A549 treated with RU486 at 1 μM for 4 hours (cell line): ENCODE data around the gene ARHGAP35. TPM values are rescaled to one million over a fixed set of nuclear protein-coding genes. Genes with fewer than 3 reads are reported as not detected.

ENCODE experiments used
- total RNA-seq: library from RNA; stranded (reverse); fragments of 200-300 nt; extraction: Qiagen RNA extraction; gene quantifications from 5 replicates; pipeline ENCODE4 v1.2.3, GENCODE V29; 2022; ENCODE audit warnings: low read depth

Gene ARHGAP35
- 21.4 to 28.9 TPM (median 27.9 TPM) in 5 replicates for total RNA-seq

DNA sequence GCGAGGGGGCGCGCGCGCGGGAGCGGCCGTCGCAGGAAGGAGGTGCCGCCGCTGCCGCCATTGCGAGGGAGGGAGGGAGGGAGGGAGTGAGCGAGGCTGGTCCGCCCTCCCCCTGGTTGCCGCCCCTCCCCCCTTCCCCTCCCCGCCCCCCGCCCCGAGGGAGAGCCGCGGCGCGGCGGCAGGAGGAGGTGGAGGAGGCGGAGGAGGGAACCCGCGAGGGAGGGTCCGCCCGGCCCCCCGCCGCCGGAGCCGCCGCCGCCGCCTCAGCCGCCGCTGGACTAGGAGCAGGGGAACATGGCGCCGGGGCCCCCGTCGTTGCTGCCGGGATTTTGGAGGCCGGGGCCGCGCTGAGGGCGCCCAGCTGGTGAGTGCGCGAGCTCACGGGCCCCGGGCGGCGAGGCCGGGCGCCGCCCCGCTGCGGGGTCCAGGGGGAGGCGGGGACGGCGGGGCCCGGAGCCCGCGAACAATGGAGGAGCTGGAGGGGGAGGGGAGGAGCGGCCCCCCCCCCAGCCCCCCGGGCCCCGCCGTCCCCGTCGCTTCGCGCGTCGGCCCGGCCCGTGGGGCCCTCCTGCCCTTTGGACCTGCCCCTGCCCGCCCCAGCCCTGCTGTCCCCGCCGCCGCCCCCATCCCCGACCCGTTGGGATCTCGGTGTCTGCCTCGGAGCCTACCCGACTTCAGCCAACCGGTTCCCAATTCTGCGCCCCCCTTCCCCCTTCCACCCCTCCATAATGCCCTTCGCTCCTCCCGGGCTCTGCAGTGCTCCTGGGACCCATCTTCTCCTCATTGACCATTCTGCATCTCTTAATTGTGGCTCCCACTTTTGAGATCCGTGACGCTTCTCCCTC is at the start of gene ARHGAP35:
Gene ARHGAP35 (plus strand): TSS at position 152 of the 845 bp plus-strand sequence. CDS start 57,679 bp downstream, outside the sequence.

DNA sequence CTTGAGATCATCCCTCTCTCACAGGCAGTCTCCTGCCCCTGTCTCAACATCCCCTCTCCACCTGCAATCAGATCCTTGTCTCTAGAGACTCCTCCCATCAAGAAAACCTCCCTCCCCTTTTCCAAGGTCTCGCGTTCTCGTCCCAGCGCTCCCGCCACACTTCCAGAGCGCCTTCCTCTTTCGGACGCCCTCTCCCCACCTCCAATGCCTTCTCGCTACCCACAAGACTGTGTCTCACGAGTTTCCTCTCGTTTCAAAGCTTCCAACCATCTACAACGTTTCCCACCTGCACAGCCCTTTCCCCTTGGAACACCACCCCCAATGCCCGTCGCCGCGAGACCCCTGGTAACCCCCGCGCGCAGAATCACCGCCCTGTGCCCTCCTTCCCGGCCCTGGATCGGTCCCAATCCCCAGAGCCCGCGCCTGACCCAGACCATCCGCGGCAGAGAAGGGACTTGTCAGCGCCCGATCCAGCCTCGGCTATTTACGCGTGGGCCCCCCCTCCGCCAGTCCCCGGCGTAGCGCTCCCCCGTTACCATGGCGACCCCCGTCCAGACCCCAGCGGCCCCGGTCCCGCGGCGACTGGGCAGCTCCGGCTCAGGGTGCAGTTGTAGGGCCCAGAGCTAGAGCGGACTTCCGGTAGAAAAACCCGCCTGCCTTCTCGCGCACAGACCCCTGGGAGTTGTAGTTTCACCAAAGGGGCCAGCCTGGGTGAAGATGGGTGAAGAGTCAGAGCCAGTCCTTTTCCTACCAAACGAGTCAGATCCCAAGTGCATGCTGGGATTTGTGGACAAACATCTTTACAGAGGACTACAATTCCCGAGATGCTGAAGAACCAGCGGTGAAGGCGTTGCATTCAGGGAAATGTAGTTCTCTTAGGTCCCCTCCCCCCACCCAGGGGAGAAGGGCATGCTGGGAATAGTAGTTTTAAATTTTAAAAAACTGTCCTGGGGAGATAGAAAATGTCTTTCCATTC is 10.3 kb upstream of the ARHGAP35 start, which contains the start of gene AP2S1:
Gene AP2S1 (minus strand): TSS at position 619 of the 976 bp plus-strand sequence. CDS start 80 bp downstream, at position 539.

Other genes with a start within 250 kb of the ARHGAP35 start
- 0.22 TPM in 1 of 5 replicates, not detected in the others for gene PTGIR, start 235.9 kb upstream of the ARHGAP35 start, total RNA-seq
- gene GNG8, start 224.8 kb upstream of the ARHGAP35 start, total RNA-seq = not detected in 5 replicates
- gene DACT3, start 199.8 kb upstream of the ARHGAP35 start, total RNA-seq = 0.22 to 0.37 TPM (median 0.25 TPM) in 5 replicates
- gene PRKD2, start 143.9 kb upstream of the ARHGAP35 start, total RNA-seq = 22.5 to 37.0 TPM (median 30.5 TPM) in 5 replicates
- 16.4 to 23.8 TPM (median 20.9 TPM) in 5 replicates for gene FKRP, start 114.9 kb upstream of the ARHGAP35 start, total RNA-seq
- 67.5 to 92.1 TPM (median 84.7 TPM) in 5 replicates for gene STRN4, start 114.5 kb upstream of the ARHGAP35 start, total RNA-seq
- gene SLC1A5, start 72.4 kb upstream of the ARHGAP35 start, total RNA-seq = 228 to 282 TPM (median 257 TPM) in 5 replicates
- gene AP2S1, start 10.2 kb upstream of the ARHGAP35 start, total RNA-seq = 231 to 323 TPM (median 313 TPM) in 5 replicates
- 4.0 to 7.4 TPM (median 6.4 TPM) in 5 replicates for gene NPAS1, start 158.8 kb downstream of the ARHGAP35 start, total RNA-seq
- gene TMEM160, start 187.6 kb downstream of the ARHGAP35 start, total RNA-seq = 35.2 to 88.9 TPM (median 86.6 TPM) in 5 replicates